GM21423 (cell line): ENCODE data around the gene D2HGDH.
"Not testable (repeated sequence)": the region's sequence is repeated elsewhere in the genome, so short reads cannot be mapped to it uniquely, and the experiment has no call there.

Experiments
- ATAC-seq: cut with Tn5 transposase; IDR thresholded peaks from one replicate; pipeline ENCODE4 v1.9.1; 2021; ENCODE audit warnings: mild to moderate bottlenecking, moderate library complexity; ENCODE audit not compliant: unreplicated experiment

D2HGDH gene

DNA sequence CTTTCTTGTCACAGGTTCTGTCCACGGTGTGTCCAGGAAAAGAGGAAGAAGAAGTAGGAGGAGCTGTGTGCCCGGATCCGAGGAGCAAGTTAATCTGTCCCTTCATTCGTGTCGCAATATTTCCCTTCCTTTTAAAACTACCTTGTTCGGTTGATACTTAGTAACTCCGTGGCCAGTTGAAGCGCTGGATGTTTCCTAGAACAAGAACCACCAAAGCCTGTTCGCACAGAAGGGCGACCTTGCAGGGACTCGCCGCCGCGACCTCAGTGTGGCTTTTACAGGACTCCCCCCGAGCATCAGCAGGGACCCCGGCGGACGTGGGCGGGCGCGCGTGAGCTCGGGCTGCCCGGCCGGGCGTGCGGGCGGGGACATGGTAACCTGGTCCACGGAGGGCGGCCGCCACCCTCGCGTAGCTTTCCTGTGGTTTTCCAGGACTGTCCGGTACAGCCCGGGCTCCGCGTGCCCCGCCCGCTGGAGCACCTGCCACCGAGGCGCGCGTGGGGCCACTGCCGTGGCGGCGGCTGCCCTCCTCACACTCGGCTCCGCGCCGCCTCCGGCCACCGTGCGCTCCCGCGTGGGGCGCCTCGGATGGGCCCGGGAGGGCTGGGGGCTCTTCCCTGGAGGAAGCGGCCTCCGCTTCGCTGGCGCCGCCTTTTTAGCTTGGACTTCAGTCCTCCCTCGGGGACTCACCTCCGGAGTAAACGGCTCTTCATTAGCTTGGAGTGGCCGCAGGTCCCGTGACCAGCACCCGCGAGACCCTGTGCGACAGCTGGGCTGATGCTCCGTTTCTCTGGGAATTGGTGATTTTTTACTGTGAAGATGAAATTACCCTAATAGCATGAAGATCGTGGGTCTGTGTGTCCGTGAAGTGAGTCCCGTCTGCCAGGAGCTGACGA is 9.2 kb upstream of the D2HGDH start:
- ATAC-seq, result no peak

DNA sequence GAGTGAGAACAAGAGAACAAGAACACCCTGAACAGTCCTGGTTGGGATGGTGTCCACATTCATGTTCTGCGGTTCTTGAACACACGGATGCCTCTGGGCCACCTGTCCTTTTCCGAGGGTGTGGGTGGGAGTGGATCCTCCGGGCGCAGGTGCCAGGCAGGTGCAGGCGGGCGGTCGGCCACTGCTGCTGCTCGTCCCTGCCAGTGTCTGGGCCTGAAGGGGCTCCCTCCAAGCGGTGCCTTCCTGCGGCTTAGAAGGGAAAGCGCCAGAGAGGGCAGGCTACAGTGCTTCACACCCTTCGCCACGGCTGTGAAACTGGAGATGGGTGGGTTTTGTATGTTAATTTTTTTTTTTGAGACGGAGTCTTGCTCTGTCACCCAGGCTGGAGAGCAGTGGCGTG is 8.0 kb upstream of the D2HGDH start:
- ATAC-seq, result no peak

GRCh38 chr2:241728000-241728399 is 6.4 kb upstream of the D2HGDH start:
- no peak for ATAC-seq

- ATAC-seq, result no peak
Measured at GRCh38 chr2:241728627-241729026, 5.8 kb upstream of the D2HGDH start.

- no peak for ATAC-seq
Measured at GRCh38 chr2:241729868-241730267, 4.6 kb upstream of the D2HGDH start.

DNA sequence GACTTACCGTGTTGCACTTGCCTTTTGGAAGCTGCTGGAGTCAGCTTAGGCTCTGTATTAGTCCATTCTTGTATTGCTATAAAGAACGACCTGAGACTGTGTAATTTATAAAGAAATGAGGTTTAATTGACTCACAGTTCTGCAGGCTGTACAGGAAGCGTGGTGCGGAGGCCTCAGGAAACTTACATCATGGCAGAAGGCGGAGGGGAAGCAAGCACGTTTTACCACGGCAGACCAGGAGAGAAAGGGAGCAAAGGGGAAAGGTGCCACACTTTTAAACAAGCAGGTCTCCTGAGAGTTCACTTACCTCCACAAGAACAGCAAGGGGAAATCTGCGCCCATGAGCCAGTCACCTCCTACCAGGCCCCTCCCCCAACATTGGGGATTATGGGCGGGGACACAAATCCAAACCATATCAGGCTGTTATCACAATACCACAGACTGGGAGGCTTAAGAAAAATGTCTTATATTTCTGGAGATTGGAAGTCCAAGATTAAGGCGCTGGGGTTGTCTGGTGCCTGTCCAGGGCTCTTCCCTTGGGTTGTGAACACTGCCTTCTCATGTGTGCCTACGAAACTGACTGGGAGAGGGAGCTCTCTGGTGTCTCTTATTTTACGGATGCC is 3.6 kb upstream of the D2HGDH start:
- no peak for ATAC-seq

DNA sequence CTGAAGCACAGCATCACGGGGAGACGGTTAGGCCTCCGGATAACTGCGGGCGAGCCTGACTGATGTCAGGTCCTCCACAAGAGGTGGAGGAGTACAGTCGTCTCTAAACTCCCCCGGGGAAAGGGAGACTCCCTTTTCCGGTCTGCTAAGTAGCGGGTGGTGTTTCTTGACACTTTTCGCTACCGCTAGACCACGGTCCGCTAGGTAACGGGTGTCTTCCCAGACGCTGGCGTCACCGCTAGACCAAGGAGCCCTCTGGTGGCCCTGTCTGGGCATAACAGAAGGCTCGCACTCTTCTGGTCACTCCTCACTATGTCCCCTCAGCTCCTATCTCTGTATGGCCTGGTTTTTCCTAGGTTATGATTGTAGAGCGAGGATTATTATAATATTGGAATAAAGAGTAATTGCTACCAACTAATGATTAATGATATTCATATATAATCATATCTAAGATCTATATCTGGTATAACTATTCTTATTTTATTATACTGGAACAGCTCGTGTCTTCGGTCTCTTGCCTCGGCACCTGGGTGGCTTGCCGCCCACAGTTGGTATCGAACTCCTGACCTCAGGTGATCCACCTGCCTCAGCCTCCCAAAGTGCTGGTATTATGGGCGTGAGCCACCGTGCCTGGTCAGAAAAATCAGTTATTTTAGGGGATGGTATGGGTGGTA is 1.8 kb upstream of the D2HGDH start:
- ATAC-seq, result not testable (repeated sequence)

GRCh38 chr2:241733391-241734207 is 831 bp upstream of the D2HGDH start:
- no peak for ATAC-seq

DNA sequence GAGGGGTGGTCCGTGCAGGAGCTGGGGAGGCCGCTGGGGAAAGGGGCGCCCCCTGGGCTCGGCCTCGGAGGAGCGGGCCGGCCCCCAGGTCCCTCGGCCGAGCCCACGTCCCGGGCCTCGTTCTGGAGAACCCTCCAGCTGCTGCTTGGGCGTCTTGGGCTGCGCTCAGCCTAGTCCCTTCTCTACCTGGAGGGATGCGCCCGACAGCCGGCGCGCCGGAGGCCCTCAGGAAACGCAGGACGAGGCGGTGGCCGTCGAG is 293 bp upstream of the D2HGDH start:
- peak; percentile 31 for ATAC-seq

- no peak for ATAC-seq
Measured at GRCh38 chr2:241736111-241736510, 1.7 kb downstream of the D2HGDH start.

- no peak for ATAC-seq
Measured at GRCh38 chr2:241738040-241738686, 3.7 kb downstream of the D2HGDH start.

DNA sequence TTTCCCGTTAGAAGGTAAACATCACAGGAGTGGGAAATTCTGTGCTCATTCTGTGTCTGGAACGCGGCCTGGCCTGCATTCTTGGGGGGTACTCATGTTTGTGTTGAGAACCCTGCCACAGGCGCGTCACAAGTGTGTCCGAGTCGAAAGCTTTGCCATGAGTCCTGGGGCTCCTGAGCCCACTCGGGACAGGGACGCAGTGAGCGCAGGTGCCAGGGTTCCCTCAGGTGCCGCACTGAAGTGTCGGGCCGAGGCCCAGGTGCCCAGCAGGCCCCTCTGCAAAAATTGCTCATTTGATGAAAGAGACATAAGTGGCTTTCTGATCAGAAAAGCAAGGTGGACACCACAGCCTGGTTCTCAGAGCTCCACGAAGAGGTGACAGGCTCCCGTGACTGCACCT is 4.7 kb downstream of the D2HGDH start:
- ATAC-seq, result no peak

DNA sequence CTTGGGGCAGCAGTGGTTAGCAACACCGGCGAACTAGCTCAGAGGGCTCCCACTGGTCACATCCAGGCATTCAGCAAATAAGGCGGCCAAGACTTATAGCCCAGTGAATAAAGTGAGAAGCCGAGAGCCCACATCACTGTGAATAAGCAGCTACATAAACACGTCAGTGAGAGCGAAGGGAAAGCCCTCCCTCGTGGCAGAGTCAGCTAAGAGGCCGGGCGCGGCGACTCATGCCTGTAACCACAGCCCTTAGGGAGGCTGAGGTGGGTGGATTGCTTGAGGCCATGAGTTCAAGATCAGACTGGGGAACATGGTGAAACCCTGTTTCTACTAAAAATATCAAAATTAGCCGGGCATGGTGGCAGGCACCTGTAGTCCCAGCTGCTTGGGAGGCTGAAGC is 5.2 kb downstream of the D2HGDH start:
- ATAC-seq, result no peak

- ATAC-seq, result no peak
Measured at GRCh38 chr2:241741016-241741415, 6.6 kb downstream of the D2HGDH start.

- ATAC-seq, result no peak
Measured at GRCh38 chr2:241742320-241742939, 8.0 kb downstream of the D2HGDH start.

DNA sequence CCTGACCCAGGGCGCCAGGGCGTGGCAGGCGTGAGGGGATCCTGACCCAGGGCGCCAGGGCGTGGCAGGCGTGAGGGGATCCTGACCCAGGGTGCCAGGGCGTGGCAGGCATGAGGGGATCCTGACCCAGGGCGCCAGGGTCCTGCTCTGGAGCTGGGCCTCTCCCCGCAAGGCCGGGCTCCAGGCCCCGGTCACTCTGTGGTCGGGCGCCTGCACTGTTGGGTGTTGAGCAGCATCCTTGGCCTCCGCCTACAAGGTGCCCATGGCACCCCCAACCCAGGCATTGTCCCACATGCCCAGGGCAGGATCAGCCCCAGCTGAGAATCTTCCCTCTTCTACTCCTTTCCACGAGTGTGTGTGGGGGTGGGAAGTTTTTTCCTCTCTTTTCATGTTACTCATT is 8.6 kb downstream of the D2HGDH start:
- not testable (repeated sequence) for ATAC-seq

DNA sequence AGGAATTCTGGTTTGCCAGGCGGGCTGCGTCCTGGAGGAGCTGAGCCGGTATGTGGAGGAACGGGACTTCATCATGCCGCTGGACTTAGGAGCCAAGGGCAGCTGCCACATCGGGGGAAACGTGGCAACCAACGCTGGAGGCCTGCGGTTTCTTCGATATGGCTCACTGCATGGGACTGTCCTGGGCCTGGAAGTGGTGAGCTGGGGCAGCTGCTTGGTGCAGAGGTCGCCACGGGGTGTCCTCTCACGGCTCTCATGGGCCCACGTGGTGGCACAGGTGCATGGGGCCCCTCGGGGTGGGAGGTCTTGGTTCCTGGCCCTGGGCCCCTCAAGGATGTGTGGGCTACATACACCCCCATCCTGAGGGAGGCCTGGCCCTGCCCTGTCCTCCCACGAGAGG is 9.2 kb downstream of the D2HGDH start:
- no peak for ATAC-seq

DNA sequence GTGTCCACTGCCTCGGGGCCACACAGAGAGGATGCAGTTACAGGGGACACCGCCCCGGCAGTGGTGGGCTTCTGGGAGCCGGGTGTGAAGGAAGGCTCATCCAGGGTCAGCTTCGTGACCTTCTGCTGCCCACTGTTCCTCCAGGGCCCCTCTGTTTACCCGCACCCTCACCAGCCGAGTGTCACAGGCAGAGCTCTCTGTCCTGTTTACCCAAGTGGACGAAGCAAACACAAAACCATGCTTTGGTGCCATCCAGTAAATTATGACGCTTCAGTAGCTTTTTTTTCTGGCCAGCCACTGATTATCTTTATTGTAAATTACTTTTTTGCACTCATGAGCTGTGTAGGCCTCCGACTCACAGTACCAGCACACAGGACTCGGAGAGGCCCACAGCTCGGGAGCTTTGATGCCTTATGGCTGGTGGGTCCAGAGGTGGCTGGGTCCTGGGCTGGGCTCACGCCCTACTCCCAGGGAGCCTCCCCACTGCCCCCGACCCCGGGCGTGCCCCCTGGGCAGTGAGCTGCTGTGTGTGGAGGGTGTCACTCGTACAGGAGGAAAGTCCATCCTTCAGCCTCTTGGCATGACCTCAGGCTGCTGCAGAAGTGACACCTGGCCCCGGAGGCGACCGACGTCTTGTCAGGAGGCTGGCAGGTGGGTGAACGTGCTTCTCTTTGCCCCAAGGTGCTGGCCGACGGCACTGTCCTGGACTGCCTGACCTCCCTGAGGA is 9.8 kb downstream of the D2HGDH start:
- no peak for ATAC-seq

GRCh38 chr2:241745276-241745675 is 10.8 kb downstream of the D2HGDH start:
- no peak for ATAC-seq

GRCh38 chr2:241746084-241746483 is 11.7 kb downstream of the D2HGDH start:
- no peak for ATAC-seq
